HG03280 (cell line): ENCODE measurements around the gene STK24.

ENCODE experiments used
- ATAC-seq: cut with Tn5 transposase; IDR thresholded peaks from one replicate; pipeline ENCODE4 v1.9.1; 2021; ENCODE audit warnings: mild to moderate bottlenecking, moderate library complexity; ENCODE audit not compliant: unreplicated experiment

The STK24 gene

DNA sequence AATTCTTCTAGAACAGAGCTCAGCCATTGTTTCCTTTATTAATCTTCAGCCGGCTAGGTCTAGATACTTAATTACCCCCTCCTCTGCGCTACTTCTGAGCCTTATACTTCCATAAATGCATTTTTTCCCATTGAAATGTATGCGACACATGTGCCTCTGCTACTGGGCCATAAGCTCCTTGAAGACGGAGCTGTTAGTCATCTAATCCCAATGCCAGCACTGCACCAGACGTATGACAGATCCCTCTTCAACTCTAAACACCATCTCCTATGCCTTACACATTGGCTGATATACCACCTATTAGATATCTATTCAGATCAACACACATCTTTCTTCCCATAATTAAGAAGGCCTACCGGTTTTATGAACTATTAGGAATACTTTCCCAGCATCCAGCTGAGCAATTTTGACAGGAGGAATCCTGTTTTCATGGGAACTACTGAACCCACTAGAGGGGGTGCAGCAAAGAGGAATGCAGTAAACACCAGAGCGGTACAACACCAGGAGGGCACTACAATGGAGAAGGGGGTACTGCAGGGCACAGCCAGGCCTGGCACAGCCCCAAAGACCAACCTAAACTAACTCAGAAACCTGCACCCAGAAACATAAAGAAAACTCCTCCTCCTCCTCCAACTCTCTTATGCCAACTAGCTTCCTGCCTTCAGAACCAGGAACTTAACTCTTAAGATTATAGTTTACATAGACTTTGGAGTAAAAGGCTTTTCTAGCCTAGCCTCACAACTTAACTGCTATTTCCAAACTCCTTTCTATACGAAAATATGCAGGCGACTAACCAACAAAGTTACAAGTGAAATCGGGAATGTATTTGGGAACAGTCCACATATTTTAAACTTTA is 18.7 kb downstream of the STK24 start:
- ATAC-seq, result no peak

DNA sequence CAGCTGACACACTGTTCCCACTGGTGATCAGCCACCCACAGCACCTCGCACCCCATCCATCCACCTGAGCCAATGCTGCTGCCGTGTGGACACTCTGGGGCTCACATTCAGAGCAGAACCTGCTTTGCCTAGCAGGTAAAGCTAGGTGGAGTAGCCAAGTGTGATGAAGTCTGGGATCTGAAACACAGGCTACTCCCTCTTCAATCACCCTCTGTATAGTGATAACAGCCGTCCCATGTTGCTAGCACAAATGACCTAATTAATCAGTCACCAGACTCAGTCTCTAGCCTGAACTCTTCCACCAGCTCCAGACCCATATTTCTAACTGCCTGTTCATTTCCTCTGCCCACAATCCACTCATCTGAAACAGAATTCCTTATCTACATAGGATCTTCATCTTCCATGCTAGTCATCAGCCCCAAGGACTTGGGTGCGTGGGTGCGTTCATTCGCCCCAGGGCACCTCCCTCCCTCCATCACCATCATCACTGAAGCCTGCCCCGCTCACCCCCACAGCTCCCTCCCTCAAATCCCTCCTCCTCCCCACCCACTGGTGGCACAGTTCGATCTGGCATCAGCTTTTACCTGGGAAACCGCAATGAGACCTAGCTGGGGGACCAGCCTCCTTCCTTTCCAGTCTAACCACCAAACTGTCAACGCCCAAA is 19.8 kb downstream of the STK24 start:
- no peak for ATAC-seq

DNA sequence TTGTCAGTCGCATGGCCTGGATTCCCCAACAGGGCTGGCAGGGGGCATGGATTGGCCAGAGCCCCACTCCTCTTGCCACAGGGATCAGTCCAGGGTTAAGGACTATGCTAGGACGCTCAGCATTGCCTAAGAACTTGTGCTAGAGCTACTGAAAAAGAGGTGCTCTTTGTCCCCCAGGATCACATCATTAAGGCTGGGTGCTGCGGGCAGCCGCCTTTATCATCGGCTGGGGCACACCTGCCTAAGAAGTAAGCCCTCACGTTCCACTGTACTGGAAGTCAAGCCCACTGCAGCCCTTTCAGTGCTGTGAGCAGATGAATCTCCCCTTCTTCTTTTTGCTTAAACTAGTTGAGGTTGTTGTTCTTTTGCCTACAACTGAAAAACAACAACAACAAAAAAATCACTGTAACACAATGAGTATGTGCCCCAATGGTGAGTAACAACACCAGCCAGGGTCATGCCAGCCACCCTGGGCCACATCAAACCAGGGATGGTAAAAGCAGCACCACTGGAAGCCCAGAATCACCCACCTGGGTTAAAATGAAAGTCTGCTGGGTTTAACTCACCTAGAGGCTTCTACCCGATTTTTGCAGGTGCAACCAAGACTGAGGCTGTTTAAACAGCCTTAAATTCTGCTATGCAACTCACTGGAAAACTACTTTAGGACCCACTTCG is 20.6 kb downstream of the STK24 start:
- ATAC-seq, result no peak

DNA sequence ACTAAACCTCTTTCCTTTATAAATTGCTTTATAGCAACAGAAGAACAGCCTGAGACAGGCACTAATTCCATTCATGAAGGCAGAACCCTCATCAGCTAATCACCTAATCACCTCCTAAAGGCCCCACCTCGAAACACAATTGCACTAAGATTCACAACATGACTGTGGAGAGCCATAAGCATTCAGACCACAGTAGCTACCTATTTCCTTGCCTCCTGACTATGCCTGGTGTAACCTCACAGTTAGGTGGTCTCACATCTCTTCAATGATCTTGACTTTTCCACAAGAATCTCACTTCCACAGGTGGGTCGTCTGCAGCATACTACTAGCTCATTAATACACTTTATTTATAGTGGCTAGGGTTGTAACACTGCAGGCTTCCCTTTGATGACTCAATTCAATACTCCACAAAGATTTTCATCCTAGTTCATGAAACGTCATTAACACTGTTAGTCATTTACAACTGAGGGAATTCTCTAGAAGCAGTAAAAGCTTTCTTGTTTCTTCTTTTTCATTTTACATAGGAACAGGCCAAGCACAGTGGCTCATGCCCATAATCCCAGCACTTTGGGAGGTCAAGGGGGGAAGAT is 27.1 kb downstream of the STK24 start:
- no peak for ATAC-seq

DNA sequence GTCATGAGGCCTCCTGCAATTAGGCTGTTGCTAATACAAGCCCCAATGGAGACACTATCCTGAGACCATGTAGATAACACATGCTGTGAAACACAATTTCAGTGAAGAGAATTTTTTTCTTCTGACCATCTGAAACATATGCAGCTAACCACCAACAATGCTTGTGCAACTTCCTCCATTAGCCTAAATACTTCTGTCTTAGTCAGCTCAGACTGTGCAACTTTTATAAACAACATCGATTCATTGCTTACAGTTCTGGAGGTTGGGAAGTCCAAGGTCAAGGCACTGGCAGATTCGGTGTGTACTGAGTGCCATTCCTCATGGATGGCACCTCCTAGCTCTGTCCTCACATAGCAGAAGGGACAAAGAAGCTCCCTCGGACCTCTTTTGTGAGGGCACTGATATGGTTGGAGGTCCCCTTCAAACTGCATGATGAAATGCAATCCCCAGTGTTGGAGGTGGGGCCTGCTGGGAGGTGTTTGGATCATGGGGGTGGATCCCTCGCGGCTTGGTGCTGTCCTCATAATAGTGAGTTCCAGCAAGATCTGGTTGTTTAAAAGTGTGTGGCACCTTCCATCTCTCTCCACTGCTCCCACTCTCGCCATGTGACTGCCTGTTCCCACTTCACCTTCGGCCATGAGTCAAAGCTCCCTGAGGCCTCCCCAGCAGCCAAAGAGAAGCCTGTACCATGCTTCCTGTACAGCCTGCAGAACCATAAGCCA is 27.7 kb downstream of the STK24 start:
- no peak for ATAC-seq

DNA sequence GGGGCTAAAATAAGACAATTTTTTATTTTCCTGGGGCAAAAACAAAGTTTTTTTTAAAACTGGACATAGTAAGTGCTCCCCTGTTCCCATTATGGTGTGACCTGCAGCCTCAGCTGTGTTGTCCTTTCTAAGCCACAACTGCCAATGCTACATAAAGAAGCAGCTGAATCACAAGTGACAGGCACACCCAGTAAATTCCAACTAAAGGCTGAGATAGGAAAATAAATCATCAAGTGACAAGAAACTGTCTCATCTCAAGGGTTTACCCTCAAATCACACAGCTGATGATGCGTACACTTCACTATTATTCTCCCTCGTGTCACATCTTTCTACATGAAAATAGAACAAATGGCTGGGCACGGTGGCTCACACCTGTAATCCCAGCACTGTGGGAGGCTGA is 28.7 kb downstream of the STK24 start:
- ATAC-seq, result no peak

DNA sequence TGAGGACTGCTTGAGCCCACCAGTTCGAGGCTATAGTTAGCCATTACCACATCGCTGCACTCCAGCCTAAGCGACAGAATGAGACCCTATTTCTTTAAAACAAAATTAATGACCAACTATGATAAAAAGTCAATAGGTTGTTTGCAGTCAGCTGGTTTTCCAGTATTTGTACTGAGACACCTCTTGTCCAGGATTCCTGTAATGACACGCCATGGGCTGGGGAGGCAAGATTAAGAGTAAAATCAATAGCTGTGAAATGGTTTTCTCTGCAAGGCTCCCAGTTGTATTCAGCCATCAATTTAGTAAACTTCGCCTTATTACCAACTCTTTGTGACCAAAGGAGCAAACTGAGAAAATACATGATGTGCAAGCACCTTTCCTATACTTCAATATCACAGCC is 29.5 kb downstream of the STK24 start:
- ATAC-seq, result no peak

DNA sequence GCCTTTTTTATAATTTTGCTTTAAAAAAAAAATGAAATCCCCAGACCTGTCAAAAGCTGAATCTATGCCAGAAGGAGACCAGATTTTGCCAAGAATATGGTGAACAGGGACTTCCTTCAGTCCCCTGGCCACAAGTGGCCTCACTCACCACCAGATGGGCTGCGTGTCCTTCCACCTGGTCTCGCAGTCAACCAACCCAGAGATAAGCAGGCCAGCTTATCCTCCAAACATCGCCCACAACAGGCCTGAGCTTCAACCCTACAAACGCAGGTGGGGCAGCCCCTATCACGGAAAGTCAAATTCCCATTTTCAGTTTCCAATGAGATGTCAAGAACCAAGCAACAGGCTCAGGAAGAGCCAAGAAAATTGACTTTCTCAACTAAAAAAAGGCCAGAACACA is 30.5 kb downstream of the STK24 start:
- no peak for ATAC-seq

DNA sequence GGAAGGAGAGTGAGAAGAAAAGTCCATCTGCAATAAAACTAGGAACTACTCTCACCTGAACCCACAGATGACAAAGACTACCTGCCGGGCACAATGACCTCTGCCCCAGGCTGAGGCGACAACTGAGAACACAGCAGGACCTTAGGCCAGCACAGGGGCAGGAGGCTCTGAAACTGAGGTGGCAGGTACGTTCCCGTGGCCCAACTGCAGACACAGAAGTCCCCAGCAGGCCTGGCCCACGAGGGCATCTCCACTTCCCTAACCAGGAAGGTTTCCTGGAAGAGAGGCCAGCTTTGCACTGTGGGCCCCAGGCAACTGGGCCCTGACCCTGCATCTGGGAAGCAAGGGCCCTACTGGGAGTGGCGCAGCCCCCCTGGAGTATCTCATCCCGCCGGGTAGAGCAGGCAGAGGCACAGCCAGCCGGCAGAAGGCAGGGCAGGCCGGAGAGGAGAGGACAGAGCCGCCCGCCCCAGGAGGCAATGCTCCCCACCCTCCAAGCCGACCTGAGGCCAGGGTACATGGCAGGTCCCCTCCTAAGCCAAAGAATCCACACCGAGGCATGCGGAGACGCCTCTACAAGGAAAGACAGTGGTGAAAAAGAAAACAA is 32.7 kb downstream of the STK24 start:
- ATAC-seq, result no peak

DNA sequence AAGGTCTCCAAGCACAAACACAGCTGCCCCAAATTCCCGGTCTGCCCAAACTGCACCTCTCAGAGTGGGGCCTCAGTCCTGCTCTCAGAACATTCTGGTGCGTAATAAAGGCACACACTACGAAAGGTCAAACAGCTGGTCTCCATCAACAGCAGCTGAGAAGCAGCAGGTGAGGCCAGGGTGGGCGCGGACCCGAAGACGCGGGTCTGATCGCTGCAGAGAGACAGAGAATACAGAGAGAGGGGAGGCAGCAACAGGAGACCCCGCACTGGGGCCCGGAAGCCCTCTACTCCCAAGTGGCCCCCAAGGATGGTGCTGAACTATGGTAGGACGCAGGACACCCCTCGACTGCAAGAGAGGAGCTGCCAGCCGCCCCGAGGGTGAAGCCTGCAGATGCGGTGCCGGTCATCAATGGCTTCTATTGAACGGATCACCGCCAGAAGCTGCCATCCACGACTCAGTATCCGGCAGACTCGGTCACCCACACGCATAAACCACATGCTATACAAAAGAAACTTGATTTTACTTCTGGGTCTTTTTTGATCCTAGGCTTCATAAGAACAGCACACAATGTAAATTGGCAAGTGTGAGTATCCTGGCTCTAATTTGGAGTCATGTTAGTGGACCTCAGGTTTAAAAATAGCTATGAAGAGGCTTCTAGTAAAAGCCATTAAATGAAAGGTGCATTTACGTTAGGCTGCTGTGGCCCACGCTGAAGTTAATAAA is 33.4 kb downstream of the STK24 start:
- no peak for ATAC-seq

DNA sequence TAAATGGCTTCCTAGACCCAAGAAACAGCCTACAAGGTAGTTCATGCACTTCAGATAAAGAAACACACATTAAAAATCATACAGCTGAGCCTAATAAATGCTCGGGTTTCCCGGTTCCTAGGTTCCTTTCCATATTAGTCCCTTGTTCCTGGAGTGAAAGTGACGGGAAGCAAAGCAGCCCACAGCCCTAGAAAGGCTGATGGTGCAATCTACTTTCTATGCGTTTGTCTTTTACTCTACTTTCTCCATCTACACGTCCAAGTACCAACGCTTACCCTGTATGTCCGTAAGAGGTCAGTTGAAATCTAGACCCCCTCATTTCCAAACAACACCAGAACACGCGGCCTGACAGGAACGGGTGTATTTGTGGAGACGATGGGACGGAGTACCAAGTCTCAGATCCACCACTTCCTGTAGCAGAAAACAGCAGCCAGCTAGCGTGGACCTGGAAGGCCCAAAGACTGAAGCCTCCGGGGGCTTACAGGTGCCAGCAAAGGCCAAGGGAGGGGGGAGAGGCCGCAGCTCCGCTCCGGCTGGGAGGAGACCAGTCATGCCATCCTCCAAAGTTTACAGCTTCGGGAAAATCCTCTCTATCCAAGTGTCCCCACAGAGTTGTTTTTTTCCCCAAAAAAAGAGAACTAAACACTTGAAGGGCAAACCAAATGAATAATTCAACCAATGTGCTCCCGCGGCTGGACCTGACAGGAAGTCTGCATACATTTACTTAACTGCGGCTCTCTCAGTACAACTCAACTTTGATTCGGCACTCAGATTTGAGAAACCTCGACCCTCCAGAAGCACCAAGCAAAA is 34.1 kb downstream of the STK24 start:
- ATAC-seq, result no peak

DNA sequence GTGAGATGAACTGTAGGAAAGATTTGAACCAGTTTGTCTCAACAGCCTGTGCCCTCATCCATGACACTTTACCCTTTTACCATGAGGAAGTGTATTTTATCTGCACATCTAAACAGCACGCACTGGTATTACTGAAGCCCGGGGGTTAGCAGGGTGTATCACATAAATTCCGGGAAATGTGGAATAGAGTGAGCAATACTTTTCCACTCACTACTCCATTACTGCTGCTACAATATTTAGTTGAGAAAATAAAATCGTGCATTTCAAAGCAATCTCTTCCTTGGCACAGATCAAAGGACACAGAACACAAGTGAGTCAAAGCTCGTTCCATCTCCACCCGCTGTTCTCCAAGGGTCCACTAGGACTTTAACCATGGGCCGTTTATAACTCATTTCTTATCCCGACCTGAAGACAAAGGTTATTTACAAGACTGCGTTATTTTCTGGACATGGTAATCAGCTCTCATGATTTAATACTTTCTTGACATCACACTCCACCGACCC is 35.2 kb downstream of the STK24 start:
- ATAC-seq, result no peak

DNA sequence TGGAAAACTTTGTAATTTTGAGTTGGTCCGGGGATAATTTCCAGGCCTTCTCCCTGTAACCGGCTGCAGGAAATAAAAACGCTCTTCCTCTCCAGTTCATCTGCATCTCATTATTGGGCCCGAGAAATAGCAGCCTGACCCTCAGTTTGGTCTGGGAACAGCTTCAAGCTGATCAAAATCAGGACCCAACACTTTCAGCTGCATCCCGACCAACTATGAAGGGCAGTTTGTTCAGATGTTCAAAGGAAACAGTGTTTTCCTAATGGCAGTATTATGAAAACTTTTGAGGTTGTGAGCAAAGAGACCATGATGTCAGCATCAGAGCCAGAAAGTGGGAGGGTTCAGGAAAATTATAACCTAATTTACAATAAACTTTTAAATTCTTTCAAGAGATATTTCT is 35.7 kb downstream of the STK24 start:
- ATAC-seq, result no peak

DNA sequence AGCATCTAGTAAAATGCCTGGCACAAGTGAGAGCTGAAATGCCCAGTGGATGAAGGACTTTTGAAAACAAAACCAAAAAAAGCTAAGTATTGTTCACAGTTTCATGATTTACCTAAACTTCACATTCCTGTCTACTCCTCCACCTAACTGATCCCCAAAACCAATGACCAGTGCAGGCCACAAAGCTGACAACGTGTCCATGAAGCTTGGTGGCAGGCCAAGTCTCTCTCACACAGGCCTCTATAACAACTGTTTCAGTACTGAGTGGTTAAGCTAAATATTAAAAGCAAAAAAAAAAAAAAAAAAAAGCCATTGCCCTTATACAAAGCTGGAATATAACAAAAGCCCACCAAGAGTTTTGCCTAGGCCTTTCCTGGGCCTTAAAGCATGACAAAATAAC is 36.4 kb downstream of the STK24 start:
- ATAC-seq, result no peak

DNA sequence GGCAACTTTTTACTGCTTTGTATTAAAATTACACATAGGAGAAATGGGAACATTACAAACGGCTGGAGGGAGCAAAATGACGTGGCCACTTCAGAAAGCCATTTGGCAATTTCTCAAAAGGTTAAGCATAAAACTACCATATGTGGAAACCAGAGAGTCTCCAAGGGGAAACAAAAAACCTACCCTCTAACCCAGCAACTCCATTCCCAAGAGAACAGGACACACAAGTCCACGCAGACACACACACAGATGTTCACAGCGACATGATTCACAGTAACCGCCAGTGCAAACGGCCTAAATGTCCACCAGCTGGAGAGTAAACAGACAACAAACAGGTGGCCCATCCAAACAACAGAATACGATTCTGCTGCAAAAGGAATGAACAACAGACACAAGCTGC is 37.2 kb downstream of the STK24 start:
- ATAC-seq, result no peak

DNA sequence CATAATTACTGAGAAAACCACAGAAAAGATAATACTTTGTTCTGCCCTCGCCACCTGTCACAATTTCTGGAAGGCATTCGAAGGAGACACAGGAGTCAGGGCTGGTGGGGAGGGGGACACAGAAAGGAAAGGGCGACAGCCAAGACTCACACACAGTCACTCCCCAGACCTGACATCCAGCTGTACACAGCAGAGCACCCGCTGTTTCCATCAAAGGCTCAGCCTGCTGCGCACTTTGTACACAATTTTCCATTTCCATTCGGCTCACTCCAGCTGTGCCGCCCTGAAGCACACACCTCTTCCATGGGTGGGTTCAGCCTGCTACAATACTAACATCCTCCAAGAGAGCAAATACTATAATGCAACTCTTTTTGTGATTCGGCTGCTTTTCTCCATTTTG is 38.0 kb downstream of the STK24 start:
- no peak for ATAC-seq

DNA sequence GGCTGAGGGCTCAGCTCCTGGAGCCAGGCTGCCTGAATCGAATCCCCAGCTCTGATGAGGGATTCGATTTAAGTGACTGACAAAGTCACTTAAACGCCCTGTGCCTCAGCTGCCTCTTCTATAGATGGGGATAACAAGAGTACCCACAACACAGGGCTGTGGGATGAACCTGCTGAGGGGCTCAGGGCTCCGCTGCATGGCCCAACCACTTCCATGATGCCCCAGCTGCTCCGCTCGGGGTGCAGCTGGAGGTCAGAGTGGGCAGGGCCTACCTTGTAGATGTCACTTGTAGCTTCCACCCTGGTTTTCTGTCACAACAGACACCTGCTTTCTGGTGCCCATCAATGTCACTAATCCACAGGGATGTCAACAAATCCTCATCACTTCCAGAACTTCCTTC is 39.2 kb downstream of the STK24 start:
- ATAC-seq, result no peak

DNA sequence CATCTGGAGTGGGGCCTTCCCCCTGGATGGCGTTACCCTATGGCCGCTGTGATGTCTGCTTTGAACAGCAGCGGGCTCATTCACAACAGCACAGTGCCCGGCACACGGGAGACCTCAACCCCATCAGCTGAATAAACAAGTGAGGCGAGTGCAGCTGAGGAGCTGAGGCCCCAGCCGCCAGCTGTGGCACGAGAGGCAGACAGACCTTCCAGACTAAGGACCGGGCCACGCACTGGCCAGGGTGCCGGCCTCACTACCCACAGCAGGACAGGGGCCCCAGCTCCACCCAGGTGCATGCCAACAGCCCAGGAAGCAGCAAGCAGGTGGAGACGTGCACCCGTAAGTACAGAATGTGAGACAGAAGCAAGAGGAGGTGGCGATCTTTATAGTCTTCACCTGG is 39.6 kb downstream of the STK24 start:
- ATAC-seq, result no peak

DNA sequence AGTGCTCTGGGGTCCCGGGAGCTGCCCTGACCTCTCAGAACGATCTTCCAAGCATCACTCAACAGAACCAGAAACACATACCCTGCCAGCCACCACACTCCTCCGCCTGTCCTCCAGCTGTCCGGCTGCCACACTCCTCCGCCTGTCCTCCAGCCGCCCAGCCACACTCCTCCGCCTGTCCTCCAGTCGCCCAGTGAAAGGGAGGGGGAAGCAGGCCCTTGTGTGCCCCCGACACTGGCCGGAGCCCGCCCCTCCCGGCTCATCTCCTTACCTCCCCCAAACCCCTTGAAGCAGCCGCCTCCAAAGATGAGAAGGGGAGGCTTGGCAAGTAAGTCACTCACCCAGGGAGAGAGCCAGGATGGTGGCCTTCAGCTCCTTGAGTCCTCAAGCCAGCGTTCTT is 40.2 kb downstream of the STK24 start:
- ATAC-seq, result no peak
